G401.6 (cell line): ENCODE measurements around the gene UNKL.

Source experiments
- FAIRE-seq: peaks from 2 replicates; lab custom pipeline; 2012; peaks lifted over from hg19 to GRCh38; lab: Jason Lieb, UNC

Gene UNKL

GRCh38 chr16:1323296-1324239 lies 90.9 kb downstream of the UNKL start:
- no peak for FAIRE-seq

GRCh38 chr16:1322407-1322806 lies 92.1 kb downstream of the UNKL start:
- FAIRE-seq, result no peak

GRCh38 chr16:1320658-1321240 lies 93.8 kb downstream of the UNKL start:
- no peak for FAIRE-seq

GRCh38 chr16:1320097-1320496 lies 94.4 kb downstream of the UNKL start:
- FAIRE-seq, result no peak

- FAIRE-seq, result no peak
These were observed 95.5 kb downstream of the UNKL start for GRCh38 chr16:1319041-1319440.

GRCh38 chr16:1318268-1318545 lies 96.3 kb downstream of the UNKL start:
- FAIRE-seq, result no peak

GRCh38 chr16:1317479-1318267 lies 96.8 kb downstream of the UNKL start:
- FAIRE-seq, result no peak

- FAIRE-seq, result no peak
These were observed 98.5 kb downstream of the UNKL start for GRCh38 chr16:1316033-1316405.

- no peak for FAIRE-seq
These were observed 99.1 kb downstream of the UNKL start for GRCh38 chr16:1315081-1316032.

GRCh38 chr16:1314399-1315068 lies 100.0 kb downstream of the UNKL start:
- FAIRE-seq, result no peak

GRCh38 chr16:1313721-1314369 lies 100.7 kb downstream of the UNKL start:
- no peak for FAIRE-seq
